HG03175 (cell line): ENCODE results near the gene LRFN3.
"Not testable (repeated sequence)": the region's sequence is repeated elsewhere in the genome, so short reads cannot be mapped to it uniquely, and the experiment has no call there.

Source experiments
- ATAC-seq: cut with Tn5 transposase; IDR thresholded peaks from one replicate; pipeline ENCODE4 v1.9.1; 2021; ENCODE audit warnings: mild to moderate bottlenecking, moderate library complexity; ENCODE audit not compliant: unreplicated experiment

The LRFN3 gene

DNA sequence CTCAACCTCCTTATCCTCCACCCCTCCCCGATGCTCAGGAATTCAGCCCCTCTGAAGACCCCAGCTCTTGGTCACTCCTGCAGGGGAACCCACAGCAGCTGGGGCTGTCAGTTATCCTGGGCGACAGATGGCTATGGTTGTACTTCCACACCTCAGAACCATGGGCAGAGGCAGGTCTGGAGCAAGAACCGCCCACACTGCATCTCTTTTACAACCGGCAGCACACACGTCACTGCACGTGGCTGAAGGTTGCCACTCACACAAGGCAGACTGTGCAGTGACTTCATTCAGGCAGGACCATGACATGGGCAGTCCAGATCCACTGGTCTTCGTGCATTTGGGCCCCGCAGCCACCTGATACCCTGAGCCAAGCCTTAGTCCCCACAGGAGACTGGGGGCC is 37.3 kb downstream of the LRFN3 start:
- no peak for ATAC-seq

DNA sequence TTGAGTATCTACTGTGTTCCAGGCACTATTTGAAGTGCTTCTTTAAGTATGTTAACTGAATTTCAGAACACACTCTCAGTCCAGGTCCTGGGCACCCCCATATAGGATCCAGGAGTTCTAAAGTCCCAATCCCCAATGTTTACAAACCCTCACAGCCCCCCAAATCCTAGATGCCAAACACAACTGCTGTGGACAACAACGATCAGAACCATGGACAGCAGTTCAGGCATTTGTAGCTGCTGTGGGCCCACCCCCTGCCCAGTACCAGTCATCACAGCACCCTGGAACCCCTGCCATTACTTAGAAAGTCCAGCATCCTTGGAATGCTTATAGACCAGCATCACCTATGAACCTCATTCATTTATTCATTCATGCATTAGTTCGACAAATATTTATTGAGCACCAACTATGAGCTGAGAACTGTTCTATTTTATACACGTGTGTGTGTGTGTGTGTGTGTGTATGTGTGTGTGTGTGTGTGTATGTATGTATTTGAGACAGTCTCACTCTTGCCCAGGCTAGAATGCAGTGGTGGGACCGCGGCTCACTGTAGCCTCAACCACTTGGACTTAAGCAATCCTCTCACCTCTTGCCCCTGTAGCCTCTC is 39.5 kb downstream of the LRFN3 start:
- no peak for ATAC-seq

DNA sequence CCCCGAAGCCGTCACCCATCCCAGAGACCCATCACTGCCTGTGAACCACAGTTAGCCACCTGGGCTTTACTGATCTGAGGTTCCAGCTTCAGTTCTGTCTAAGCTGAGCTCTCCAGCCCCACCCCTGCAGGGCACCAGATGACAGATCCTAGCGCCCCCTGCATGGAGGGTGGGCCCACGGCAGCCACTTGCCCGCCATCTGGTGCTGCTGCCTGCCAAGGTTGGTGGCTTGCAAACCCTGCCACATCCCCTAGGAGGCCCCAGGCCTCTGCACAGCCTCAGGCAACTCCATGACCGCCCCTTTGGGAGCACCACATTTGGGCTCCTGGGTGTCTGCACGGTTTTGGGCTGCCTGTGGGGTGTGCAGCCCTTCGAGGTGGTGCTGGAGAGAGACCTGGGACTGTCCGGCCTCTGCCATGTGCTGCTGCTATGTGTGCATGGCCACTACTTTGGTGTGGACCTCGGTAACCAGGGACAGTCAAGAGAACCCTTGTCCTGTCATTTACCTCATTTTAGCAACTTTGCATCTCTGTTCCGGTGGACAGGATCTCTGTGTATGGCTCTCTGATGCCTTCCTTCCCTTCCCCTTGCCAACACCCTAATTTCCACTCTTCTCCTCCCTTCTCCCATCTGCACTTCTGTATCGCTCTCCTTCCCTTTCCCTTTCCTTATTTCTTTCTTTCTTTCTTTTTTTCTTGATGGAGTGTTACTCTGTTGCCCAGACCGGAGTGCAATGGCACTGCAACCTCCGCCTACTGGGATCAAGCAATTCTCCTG is 41.5 kb downstream of the LRFN3 start:
- ATAC-seq: no peak

DNA sequence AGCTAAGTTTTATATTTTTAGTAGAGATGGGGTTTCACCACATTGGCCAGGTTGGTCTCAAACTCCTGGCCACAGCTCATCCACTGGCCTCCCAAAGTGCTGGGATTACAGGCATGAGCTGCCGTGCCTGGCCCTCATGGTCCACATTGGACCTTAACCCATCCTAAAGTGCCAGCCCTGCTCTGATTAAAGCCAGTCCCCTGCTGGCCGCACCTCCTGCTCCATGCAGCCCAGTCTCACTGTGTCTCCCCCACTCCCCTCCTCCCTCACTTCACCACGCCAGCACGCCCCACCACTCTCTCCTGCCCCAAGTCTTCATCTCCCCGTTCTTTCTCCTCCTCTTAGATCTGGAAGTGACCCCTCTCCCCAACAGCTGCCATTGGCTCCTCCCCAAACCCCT is 42.1 kb downstream of the LRFN3 start:
- no peak for ATAC-seq

DNA sequence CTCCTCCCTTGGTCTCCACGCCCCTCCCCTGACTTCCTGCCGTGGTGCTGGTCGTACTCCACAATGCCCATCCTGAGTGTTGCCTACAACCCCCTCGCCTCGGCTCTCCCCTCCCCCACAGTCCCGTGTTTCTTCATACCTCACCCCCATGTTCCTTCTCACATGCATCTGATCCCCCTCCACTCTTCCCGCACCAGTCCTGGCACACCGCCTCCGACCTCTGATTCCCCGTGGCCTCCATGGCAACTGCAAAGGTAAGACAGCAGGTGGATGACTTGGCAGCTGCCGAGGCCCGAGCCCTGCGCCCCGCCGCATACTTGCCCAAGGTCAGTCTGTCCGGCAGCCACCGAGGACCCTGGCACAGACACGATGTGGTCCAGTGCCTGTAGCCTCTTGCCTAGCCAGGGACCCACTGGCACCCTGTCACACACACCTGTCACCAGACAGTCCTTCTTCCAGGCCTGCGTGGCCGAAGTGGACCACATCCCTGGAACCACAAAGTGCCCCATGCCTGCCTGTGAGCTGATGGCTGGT is 42.7 kb downstream of the LRFN3 start:
- no peak for ATAC-seq

DNA sequence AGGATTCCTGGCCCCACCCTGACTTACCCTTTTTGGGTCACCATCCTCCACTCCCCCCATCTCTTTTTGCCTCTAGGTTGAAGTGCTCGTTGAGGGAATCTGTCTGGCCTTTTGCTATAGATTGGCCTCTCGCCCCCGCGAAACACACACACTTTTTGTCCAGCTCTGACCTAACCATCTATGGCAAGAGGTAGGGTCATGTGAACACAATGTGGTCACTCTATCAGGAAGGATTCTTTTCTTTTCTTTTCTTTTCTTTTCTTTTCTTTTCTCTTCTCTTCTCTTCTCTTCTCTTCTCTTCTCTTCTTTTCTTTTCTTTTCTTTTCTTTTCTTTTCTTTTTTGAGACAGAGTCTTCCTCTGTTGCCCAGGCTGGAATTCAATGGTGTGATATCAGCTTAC is 44.8 kb downstream of the LRFN3 start:
- not testable (repeated sequence) for ATAC-seq

DNA sequence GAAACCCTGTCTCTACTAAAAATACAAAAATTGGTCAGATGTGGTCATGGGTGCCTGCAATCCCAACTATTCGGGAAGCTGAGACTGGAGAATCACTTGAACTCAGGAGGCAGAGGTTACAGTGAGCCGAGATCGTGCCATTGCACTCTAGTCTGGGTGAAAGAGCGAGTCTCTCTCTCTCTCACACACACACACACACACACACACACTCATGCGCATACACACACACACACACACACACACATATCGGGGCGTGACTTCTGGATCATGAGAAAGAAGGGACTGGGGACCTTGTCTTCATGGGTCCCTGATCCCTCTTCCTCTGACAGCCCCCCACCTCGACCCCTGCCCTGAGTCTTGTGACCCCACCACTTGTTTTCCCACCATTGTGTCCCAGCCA is 47.0 kb downstream of the LRFN3 start:
- ATAC-seq: no peak

DNA sequence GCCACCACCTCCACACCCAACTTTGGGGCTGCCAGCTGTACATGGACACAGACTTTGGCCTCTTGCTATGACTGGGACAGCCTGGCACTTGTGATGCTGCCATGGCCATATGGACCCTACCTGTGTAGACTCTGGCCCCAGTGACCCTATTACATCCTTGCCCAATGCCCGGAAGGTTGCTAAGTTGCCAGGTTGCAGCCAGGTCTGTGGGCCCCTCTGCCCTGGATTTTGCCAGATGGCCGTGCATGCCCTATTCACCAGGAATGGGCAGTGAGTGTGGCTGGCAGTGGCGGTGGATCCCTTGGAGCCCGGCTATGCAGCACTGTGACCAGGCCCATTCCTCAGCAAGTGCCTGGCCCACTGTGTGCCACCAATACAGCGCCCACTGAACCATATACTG is 49.9 kb downstream of the LRFN3 start:
- ATAC-seq: no peak

DNA sequence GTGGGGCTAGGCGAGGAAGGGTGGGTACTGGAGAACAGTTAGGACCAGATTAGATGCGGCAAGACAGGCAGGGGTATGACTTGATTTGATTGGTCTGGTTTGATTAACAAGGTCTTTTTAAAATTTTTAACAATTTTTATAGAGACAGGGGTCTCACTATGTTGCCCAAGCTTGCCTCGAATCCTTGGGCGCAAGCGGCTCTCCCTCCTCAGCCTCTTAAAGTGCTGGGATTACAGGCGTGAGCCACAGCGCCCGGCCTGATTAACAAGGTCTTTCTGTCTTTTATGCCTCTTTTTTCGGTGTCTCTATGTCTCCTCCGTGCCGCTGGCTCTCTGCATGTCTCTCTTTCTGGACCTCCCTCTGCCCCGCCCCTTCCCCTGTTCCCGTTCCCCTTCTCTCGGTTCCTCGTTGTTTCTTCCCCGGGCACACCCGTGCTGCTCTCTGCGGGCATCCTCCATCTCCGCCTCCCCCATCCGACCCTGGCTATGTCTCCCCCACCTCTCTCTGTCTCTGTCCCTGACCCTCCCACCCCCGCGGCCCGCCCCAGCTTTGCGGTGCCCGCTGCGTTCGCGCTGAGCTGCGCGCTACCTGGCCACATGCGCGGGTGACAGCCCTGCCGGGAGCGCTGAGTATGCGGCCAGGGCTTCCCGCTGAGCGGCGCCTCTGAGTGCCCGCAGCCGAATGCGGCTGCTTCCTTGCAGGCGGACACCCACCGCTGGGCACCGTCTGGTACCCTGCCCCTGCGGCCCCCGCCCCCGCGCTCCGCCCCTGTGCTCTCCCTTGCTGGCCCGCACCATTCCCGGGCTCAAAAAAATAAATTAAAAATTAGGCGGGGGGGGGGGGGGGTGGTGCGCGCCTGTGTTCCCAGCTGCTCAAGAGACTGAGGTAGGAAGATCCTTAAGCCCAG is 50.7 kb downstream of the LRFN3 start:
- ATAC-seq: no peak

DNA sequence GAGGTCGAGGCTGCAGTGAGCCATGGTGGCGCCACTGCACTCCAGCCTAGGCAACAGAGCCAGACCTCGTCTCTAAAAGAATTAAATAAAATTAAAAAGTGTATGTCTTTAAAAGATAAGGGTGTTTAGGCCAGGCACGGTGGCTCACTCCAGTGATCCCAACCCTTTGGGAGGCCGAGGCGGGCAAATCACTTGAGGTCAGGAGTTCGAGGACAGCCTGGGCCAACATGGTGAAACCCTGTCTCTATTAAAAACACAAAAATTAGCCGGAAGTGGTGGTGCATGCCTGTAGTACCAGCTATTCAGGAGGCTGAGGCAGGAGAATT is 51.4 kb downstream of the LRFN3 start:
- no peak for ATAC-seq

DNA sequence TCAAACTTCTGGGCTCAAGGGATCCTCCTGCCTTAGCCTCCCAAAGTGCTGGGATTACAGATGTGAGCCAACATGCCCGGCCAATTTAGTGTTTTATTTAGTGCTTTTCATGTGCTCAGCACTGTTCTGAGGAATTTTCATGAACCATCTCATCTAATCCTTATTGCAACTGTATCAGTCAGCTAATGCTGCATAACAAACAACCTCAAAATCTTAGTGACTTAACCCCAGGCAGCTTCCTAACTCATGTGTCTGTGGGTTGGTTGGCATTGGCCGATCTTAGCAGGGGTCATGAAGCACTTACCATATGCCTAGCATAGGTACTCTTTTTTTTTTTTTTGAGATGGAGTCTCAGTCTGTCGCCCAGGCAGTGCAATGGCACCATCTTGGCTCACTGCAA is 52.6 kb downstream of the LRFN3 start:
- ATAC-seq: no peak

DNA sequence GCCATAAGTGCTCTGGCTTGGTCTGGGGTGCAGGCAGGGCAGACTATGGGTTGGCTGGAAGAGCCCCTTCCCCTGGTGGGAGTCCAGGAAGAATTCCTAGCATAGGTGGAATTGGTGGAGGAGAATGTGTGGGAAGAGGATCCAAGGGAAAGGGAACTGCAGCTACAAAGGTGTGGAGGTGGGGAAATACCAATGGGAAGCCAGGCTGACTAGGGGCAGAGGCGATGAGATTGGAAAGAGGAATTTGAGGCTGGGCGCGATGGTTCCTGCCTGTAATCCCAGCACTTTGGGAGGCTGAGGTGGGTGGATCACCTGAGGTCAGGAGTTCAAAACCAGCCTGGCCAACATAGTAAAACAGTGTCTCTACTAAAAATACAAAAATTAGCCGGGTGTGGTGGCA is 54.0 kb downstream of the LRFN3 start:
- no peak for ATAC-seq

DNA sequence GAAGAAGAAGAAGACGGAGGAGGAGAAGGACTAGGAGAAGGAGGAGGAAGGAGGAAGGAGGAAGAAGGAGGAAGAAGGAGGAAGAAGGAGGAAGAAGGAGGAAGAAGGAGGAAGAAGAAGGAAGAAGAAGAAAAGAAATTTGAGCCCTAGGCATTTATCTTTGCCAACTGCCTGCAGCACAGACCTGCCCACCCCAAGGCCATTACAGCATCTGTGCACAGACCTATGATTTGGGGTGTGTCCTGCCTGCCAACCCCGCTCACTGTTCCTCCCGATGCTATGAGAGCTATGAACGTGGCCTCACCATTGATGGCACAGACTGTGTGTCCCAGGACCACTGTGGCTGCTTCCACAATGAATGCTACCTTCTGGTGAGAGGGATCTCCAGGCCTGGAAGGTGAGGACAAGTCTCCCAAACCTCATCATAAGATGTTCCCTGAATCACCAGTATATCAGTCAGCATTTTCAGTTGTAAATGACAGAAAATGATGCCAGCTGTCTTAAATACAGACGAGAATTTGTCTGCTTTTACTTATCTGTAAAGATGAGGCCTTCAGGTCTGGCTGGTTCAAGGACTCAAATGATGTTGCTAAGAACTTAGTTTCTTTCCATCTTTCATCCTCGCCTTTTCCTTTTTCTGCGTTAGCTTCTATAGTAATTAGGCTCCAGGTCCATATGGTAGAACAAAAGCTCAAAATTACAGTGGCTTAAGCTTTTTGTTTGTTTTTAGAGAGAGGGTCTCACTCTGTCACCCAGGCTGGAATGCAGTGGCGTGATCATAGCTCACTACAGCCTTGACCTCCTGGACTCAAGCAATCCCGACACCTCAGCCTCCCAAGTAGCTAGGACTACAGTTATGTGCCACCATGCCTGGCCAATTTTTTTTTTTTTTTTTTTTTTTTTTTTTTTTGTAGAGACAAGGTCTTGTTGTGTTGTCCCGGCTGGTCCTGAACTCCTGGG is 54.9 kb downstream of the LRFN3 start:
- ATAC-seq: no peak

DNA sequence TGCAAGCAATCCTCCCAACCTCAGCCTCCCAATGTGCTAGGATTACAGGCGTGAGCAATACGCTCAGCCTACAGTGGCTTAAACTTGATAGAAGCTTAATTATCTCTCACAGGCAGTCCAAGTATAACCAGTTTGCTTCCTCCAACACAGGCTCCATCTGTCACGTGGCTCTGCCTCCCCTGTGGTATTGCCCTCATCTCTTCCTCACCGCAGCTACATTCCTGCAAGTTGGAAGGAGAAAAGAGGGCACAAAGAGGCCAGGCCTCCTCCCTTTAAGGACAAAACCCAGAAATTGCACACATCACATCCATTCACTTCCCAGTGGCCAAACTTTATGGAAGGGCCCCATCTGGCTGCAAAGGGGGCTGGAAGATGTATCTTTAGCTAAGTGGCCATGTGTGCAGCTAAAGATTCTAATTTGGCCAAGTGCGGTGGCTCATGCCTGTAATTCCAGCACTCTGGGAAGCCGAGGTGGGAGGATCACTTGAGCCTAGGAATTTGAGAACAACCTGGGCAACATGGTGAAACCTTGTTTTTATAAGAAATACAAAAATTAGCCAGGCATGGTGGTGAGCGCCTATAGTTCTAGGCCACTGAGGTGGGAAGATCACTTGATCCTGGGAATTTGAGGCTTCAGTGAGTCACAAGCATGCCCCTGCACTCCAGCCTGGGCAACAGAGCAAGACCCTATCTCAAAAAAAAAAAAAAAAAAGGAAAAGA is 55.7 kb downstream of the LRFN3 start:
- ATAC-seq: no peak

DNA sequence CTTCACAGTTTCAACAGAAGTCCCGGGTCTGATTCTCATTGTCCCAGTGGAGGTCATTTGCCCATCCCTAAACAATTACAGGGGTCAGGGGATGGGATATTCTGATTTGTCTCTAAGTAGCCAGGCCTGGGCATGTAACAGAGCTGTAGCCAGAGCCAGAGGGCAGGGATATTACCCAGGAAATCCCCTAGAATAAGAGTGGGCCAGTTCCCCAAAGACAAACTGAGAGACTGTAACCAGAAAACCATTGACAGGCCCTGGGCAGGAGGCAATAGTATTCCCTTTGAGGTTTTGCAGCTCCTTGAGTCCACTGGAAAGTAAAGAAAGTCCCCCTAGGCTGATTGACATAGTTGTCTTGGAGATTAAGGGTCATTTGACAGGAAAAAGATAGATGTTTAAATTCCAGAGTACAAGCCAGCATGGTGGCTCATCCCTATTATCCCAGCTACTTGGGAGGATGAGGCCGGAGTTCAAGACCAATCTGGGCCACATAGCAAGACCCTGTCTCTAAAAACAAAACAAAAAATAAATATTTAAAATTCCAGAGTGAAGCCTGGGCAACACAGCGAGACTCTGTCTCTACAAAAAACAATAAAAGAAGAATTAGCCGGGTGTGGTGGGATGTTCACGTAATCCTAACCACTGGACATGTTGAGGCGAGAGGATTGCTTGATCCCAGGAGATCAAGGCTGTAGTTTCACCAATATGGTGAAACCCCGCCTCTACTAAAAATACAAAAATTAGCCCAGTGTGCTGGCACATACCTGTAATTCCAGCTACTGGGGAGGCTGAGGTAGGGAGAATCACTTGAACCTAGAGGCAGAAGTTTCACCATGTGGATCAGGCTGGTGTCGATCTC is 57.0 kb downstream of the LRFN3 start:
- no peak for ATAC-seq

DNA sequence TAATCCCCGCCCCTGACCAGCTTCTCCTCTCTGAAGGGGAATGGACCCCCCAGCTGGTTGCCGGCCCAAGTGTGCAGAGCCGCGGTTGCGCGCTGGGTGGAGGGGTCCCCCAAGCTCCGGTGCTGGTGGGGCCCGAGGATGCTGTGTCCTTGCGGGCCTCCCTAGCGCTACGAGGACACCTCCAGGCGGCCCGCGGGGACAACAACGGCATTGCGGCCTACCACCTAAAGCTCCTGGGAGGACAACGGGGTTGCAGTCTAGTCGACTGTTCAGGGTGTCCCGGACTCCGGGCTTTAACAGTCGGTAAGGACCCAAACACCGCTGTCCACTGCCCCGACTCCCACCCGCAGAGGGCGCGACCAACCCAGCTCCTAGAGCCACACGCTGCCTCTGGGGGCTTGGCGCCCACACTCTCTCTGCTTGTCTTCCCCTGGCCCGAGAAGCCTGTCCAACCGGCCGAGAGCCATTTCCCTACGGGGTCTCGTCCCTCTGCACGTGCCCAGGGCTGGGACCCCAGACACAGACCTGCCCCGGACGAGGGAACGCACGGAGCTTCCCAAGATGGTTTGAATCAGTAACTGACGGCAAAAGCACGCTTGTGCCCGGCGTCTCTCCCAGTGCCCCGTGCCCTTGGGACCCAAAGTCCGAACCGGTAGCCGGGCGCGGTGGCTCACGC is 57.9 kb downstream of the LRFN3 start:
- no peak for ATAC-seq
